ENCODE measurements around the gene PRELID1. TPM values are rescaled to one million over a fixed set of nuclear protein-coding genes. Genes with fewer than 3 reads are reported as not detected.

Gene PRELID1
- total RNA-seq, 1 experiment from 2014 or later: 393 TPM

DNA sequence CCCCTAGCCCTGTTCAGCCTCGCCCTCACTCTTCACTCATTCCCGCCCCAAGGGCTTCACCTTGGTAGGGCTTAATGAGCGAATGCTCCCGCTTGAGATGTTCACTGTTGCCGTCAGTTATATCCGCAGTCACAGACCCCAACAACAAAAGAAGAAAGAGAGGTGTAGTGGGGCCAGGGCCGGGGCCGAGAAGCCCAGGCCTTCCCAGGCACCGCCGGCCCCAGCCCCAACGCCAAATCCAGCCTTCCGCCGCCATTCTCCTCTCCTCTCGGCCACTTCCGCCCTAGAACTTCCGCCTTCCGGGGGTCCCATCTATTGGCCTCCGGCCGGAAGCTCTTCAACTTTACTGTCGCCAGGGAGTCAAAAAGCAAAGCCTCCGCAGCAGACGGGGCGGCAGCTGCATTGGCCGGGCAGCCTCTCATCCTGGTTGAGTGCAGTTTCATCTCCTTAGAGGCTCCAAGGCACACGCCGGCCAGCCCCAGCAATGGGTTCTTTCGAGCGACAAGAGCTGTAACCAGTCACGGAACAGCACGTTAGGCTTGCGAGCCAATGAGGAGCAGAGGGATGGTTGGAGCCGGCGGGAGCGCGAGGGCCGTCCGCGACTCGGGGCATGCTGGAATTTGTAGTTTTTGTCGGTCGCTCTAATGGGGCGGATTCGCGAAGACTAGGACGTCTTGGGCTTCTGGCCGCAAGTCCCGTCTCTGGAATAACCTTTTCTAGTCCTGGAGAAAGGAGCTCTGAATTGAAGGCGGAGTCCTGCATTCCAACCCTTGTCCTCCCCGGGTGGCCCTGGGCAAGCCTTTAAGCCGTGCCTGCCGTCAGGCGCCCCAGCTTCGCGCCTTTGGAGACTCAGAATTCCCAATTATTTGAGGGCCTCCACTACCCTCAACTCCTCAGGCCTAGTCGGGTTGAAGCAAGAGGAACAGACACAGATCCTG is 48.1 kb downstream of the PRELID1 start, which contains the start of gene LMAN2:
Gene LMAN2 (minus strand): TSS at position 277 of the 938 bp plus-strand sequence. CDS start 21 bp downstream, at position 256.
- DNase-seq (ENCODE audit: low spot score): peak; percentile 96
- in situ Hi-C loops (cut with HindIII; ENCODE audit: low sequenced_read_pairs): no loop called here

DNA sequence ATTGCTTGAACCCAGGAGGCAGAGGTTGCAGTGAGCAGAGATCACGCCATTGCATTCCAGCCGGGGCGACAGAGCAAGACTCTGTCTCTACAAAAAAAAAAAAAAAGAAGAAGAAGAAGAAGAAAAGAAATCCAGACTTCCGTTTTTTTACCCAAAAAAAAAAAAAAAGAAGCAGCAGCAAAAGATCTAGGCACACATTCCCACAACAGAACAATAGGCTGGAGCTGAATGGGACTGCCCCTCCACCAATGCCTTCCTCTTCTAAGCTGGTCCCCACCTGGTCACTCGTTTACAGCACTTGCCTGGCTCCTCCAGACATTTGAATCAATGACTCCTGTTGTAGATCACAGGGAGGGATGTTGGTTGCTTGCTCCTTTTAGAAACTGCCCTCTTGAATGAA is 49.5 kb downstream of the PRELID1 start:
- no peak for DNase-seq (ENCODE audit: low spot score)
- in situ Hi-C loops (cut with HindIII; ENCODE audit: low sequenced_read_pairs): no loop called here

DNA sequence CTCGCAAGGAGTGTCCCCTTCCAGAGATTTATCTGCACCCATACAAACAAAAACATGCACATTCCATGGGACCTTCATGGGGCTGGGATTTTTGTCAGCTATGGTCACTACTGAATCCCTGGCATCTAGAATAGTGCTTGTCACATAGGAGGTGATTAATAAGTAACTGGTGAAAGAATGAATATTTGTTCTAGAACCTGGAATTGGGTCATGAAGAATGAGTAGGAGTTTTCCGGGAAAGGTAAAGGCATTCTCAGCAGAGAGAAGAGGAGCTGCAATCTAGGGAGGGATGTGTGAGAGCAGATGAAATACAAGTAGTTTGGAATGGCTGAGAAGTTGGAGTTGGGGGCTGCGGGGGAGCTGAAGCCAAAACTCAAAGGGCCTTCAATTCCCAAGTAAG is 50.7 kb downstream of the PRELID1 start:
- in situ Hi-C loops (cut with HindIII; ENCODE audit: low sequenced_read_pairs): no loop called here
- DNase-seq (ENCODE audit: low spot score): no peak

DNA sequence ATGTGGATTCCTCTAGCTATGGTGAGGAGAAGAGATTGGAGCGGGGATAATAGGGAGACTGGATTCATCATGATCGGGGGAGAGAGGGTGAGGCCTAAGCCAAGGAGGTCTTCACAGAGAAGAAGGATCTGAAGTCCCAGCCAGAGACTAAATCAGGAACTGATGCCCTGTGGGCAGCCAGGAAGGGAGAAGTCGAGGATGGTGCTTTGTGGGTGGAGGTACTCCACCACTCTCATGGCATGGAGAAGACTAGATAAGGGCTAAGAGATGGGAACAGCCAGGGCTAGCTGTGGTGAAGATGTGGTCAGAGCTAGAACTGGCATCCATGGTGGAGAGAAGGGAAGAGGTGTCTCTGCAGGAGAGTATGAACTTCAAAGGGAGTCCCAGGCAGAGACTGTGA is 51.1 kb downstream of the PRELID1 start:
- no peak for DNase-seq (ENCODE audit: low spot score)
- in situ Hi-C loops (cut with HindIII; ENCODE audit: low sequenced_read_pairs): no loop called here

DNA sequence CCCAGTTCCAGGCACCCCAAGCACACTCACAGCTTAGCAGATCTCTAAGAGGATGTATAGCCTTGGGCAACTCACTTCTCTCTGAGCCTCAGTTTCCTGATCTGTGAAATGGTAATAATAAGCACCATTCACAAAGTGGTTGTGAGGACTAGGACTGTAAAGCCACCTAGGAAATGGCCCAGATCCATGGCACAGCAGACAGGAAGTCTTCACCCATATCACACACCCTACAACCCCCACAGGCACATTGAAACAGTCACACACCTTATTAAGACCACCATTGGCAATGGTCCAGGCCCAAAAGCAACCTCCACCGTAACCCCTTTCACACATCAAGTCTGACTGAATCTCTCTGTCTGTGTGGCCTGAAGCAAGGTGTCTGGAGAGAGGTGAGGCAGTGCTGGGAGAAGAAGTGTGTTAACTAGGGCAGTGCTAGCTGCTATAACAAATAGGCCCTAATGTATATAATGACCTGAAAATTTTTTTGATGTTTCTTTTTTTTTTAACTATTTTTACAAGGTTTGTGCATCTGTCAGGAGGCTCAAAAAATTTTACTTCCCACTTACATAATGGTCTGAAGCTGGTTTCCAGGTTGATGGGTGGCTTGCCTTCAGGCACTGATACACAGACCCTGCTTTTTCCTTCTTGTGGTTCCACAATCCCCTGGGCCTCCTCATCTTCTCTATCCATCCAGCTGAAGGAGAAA is 51.7 kb downstream of the PRELID1 start:
- in situ Hi-C loops (cut with HindIII; ENCODE audit: low sequenced_read_pairs): no loop called here
- DNase-seq (ENCODE audit: low spot score): no peak

GRCh38 chr5:177355868-177356168 is 52.2 kb downstream of the PRELID1 start:
- in situ Hi-C loops (cut with HindIII; ENCODE audit: low sequenced_read_pairs): no loop called here
- DNase-seq (ENCODE audit: low spot score): no peak

Other genes starting within 250 kb of the PRELID1 start
- gene FGFR4, start 216.9 kb upstream of the PRELID1 start, total RNA-seq (2014; rRNA removed; shearing (Covaris generic)): 13.7 and 20.9 TPM in 2 replicates
- 22.4 and 32.1 TPM in 2 replicates for gene NSD1, start 170.0 kb upstream of the PRELID1 start, total RNA-seq (2014; rRNA removed; shearing (Covaris generic))
- 24.6 and 25.1 TPM in 2 replicates for gene RAB24, start 80 bp upstream of the PRELID1 start, total RNA-seq (2014; rRNA removed; shearing (Covaris generic))
- gene MXD3, start 8.1 kb downstream of the PRELID1 start, total RNA-seq (2014; rRNA removed; shearing (Covaris generic)): 26.8 and 38.5 TPM in 2 replicates
- 257 and 339 TPM in 2 replicates for gene LMAN2, start 47.9 kb downstream of the PRELID1 start, total RNA-seq (2014; rRNA removed; shearing (Covaris generic))
- 72.9 and 91.8 TPM in 2 replicates for gene RGS14, start 54.1 kb downstream of the PRELID1 start, total RNA-seq (2014; rRNA removed; shearing (Covaris generic))
- gene SLC34A1, start 80.6 kb downstream of the PRELID1 start, total RNA-seq (2014; rRNA removed; shearing (Covaris generic)): not detected in 2 replicates
- gene PFN3, start 96.9 kb downstream of the PRELID1 start, total RNA-seq (2014; rRNA removed; shearing (Covaris generic)): not detected in 2 replicates
- 3.1 and 11.4 TPM in 2 replicates for gene F12, start 105.8 kb downstream of the PRELID1 start, total RNA-seq (2014; rRNA removed; shearing (Covaris generic))
- 58.6 and 62.3 TPM in 2 replicates for gene GRK6, start 122.9 kb downstream of the PRELID1 start, total RNA-seq (2014; rRNA removed; shearing (Covaris generic))
- 19.5 and 30.8 TPM in 2 replicates for gene PRR7, start 143.0 kb downstream of the PRELID1 start, total RNA-seq (2014; rRNA removed; shearing (Covaris generic))
- gene DBN1, start 169.8 kb downstream of the PRELID1 start, total RNA-seq (2014; rRNA removed; shearing (Covaris generic)): 295 and 370 TPM in 2 replicates
- gene PDLIM7, start 193.8 kb downstream of the PRELID1 start, total RNA-seq (2014; rRNA removed; shearing (Covaris generic)): 297 and 299 TPM in 2 replicates
- 0.85 and 6.3 TPM in 2 replicates for gene DOK3, start 206.0 kb downstream of the PRELID1 start, total RNA-seq (2014; rRNA removed; shearing (Covaris generic))
- gene DDX41, start 213.2 kb downstream of the PRELID1 start, total RNA-seq (2014; rRNA removed; shearing (Covaris generic)): 96.6 and 166 TPM in 2 replicates